Lower lobe of right lung (tissue), 2 donors: ENCODE results near the gene MYO9A. TPM values are rescaled to one million over a fixed set of nuclear protein-coding genes. Genes with fewer than 3 reads are reported as not detected.

Experiments
- ATAC-seq, 2 donors: fragments of 200-7000 bp; cut with Tn5 transposase; one replicate each; pipeline ENCODE4 v1.9.1; 2020 to 2022; ENCODE audit warnings: mild to moderate bottlenecking in 2 of 2, moderate library complexity in 2 of 2
- DNase-seq: peaks from one replicate; pipeline ENCODE4 v3.0.0-alpha.2; 2020
- H3K27ac ChIP-seq: fragments of 200-600 bp; one replicate; pipeline ENCODE4 v1.8.0; 2022
- H3K27me3 ChIP-seq: fragments of 200-600 bp; one replicate; pipeline ENCODE4 v1.8.0; 2022; ENCODE audit warnings: low read depth
- H3K36me3 ChIP-seq: fragments of 200-600 bp; one replicate; pipeline ENCODE4 v1.8.0; 2022; ENCODE audit warnings: mild to moderate bottlenecking
- H3K4me1 ChIP-seq: fragments of 200-600 bp; one replicate; pipeline ENCODE4 v1.8.0; 2022
- H3K4me3 ChIP-seq: fragments of 200-600 bp; one replicate; pipeline ENCODE4 v1.8.0; 2022; ENCODE audit warnings: mild to moderate bottlenecking
- H3K9me3 ChIP-seq: fragments of 200-600 bp; one replicate; pipeline ENCODE4 v1.8.0; 2022
- CTCF ChIP-seq: fragments of 200-600 bp; IDR thresholded peaks from one replicate; pipeline ENCODE4 v1.8.0; 2022; ENCODE audit warnings: antibody characterized with exemption, mild to moderate bottlenecking
- intact Hi-C: fragments of 100-400 bp; cut with DNase I; formaldehyde crosslinking; loops from one replicate; pipeline ENCODE4 v1.11.0; 2022
- total RNA-seq: library from RNA; stranded (reverse); fragmentation: NEBNext Ultra II Directional; extraction: Animal tissue kit (Norgen Biotek cat#: 25700); gene quantifications from one replicate; pipeline ENCODE4 v1.2.1, GENCODE V29; 2021
- donor health status: DM: no; HTN: yes; CAD: no; lungs with severe emphysema.

The MYO9A gene
- total RNA-seq, 1 donor from 2014 or later: 73.8 TPM

- no peaks in the 10 kb centered on the region for H3K27me3 ChIP-seq
- TF ChIP-seq CTCF: no peak
- ATAC-seq: no peak
- H3K27ac ChIP-seq: no peak overlapping the region
- H3K36me3 ChIP-seq: peaks cover 5% of the 10 kb centered on the region
- H3K4me3 ChIP-seq: no peak overlapping the region
- no peaks in the 10 kb centered on the region for H3K9me3 ChIP-seq
- intact Hi-C loops: no loop called here
- DNase-seq: no peak
- no peaks in the 10 kb centered on the region for H3K4me1 ChIP-seq
Measured at GRCh38 chr15:72050700-72051099, 67.2 kb downstream of the MYO9A start.

GRCh38 chr15:72047020-72047419 is 70.9 kb downstream of the MYO9A start:
- TF ChIP-seq CTCF: no peak
- Histone ChIP-seq H3K4me1 (no peaks in the 10 kb centered on the region), H3K9me3 (no peaks in the 10 kb centered on the region), H3K27me3 (no peaks in the 10 kb centered on the region), H3K27ac (no peak overlapping the region), H3K36me3 (peaks cover 12% of the 10 kb centered on the region), H3K4me3 (no peak overlapping the region)
- intact Hi-C loops: no loop called here
- ATAC-seq: no peak
- DNase-seq: no peak

- ATAC-seq (no peak), DNase-seq (no peak)
- no peaks in the 10 kb centered on the region for H3K4me1 ChIP-seq
- no peak for TF ChIP-seq CTCF
- intact Hi-C loops: no loop called here
- H3K27ac ChIP-seq: no peak overlapping the region
- H3K27me3 ChIP-seq: no peaks in the 10 kb centered on the region
- H3K9me3 ChIP-seq: no peaks in the 10 kb centered on the region
- H3K36me3 ChIP-seq: peaks cover 14% of the 10 kb centered on the region
- H3K4me3 ChIP-seq: no peak overlapping the region
Measured at GRCh38 chr15:72044956-72045355, 73.0 kb downstream of the MYO9A start.

GRCh38 chr15:72042865-72043264 is 75.1 kb downstream of the MYO9A start:
- Histone ChIP-seq H3K4me3 (no peak overlapping the region), H3K9me3 (no peaks in the 10 kb centered on the region), H3K27me3 (no peaks in the 10 kb centered on the region), H3K4me1 (no peaks in the 10 kb centered on the region), H3K27ac (no peak overlapping the region), H3K36me3 (peaks cover 16% of the 10 kb centered on the region)
- intact Hi-C loops: no loop called here
- no peak for DNase-seq
- ATAC-seq: no peak
- no peak for TF ChIP-seq CTCF

- Histone ChIP-seq H3K9me3 (no peaks in the 10 kb centered on the region), H3K36me3 (peaks cover 16% of the 10 kb centered on the region), H3K4me1 (no peaks in the 10 kb centered on the region), H3K27me3 (no peaks in the 10 kb centered on the region), H3K27ac (no peak overlapping the region), H3K4me3 (no peak overlapping the region)
- no peak for TF ChIP-seq CTCF
- intact Hi-C loops: no loop called here
- no peak for DNase-seq
- no peak for ATAC-seq
Measured at GRCh38 chr15:72042054-72042453, 75.9 kb downstream of the MYO9A start.

- H3K4me1 ChIP-seq: peaks cover 17% of the 10 kb centered on the region
- intact Hi-C loops: no loop called here
- no peaks in the 10 kb centered on the region for H3K27me3 ChIP-seq
- no peak overlapping the region for H3K27ac ChIP-seq
- no peaks in the 10 kb centered on the region for H3K9me3 ChIP-seq
- H3K36me3 ChIP-seq: peaks cover 4% of the 10 kb centered on the region
- no peak overlapping the region for H3K4me3 ChIP-seq
- DNase-seq (no peak), ATAC-seq (no peak)
- TF ChIP-seq CTCF: no peak
Measured at GRCh38 chr15:72037321-72037720, 80.6 kb downstream of the MYO9A start.
